ENCODE data around the gene TMIGD1. TPM values are rescaled to one million over a fixed set of nuclear protein-coding genes. Genes with fewer than 3 reads are reported as not detected.
A peak's percentile ranks its signal among the peaks of the same experiment; 100 is the strongest.

Gene TMIGD1, protein sequence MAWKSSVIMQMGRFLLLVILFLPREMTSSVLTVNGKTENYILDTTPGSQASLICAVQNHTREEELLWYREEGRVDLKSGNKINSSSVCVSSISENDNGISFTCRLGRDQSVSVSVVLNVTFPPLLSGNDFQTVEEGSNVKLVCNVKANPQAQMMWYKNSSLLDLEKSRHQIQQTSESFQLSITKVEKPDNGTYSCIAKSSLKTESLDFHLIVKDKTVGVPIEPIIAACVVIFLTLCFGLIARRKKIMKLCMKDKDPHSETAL
- not detected for total RNA-seq

- Mint-ChIP-seq H3K36me3 (ENCODE audit: low read depth) (no peaks in the 10 kb centered on the region), H3K27ac (no peak within 1 kb of the TSS), H3K9me3 (no peaks in the 10 kb centered on the region), H3K4me3 (no peak within 1 kb of the TSS), H3K4me1 (ENCODE audit: low read depth) (peaks cover 43% of the 10 kb centered on the region), H3K27me3 (ENCODE audit: low read depth) (no peaks in the 10 kb centered on the region)
- intact Hi-C loops (cut with micrococcal nuclease), result loop anchor here (2.0 to 5.0 kb wide), 3 partner anchors 39 to 489 kb away; partner anchors contain the start of gene CRLF3
- no peak for DNase-seq
- CTCF ChIA-PET, result interaction anchor here (1.2 to 9.6 kb wide), 7 partner anchors 11 to 227 kb away, joined by 3 to 182 read pairs (median 14); partner anchors contain the start of gene BLMH
Observed at GRCh38 chr17:30333503-30334360, at the start of gene TMIGD1. TMIGD1 (minus strand) TSS chr17:30334057; CDS start chr17:30332133, 1,924 bp downstream.

DNA sequence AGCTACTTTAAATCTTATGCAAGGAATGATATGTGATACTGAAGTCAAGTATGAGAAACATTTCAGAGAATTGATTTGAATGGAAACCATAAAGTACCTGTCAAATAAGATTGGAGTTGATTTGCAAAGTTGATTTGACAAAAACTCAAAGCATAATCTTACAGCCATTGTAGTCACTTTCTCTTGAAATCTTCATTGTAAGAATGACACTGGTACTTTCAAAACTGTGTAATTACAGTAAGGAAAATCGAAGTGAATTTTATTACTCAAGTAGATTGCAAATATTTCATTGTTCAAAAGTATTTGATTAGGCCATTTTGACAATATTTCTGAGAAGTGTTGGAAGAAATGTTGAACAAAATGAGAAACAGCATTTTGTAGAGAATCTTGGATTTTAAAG, 48.5 kb upstream of the TMIGD1 start:
- no peak for DNase-seq
- Mint-ChIP-seq H3K36me3 (ENCODE audit: low read depth) (peaks cover 14% of the 10 kb centered on the region), H3K27ac (no peak overlapping the region), H3K4me3 (no peak overlapping the region), H3K9me3 (no peaks in the 10 kb centered on the region), H3K27me3 (ENCODE audit: low read depth) (no peaks in the 10 kb centered on the region), H3K4me1 (ENCODE audit: low read depth) (peaks cover 47% of the 10 kb centered on the region)
- intact Hi-C loops (cut with micrococcal nuclease), result no loop called here
- CTCF ChIA-PET, result interaction anchor here (1.4 kb wide), 1 partner anchor 337 kb away, joined by 3 read pairs; no protein-coding TSS in a partner anchor

DNA sequence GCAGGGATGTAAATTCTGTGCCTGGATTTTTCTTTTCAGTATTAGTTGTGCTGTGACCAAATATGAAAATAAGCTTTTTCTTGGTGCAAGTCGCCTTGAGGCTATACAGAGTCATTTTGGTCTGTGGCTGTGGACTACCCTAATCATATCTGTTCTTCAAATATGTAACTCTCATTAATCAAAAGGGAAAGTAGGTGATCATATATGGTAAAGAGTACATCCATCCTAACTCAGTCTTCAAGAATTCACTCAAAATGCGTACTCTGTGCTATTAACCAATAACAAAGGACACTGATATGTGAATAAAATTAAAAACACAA, 47.4 kb upstream of the TMIGD1 start:
- intact Hi-C loops (cut with micrococcal nuclease), result no loop called here
- Mint-ChIP-seq H3K27me3 (ENCODE audit: low read depth) (no peaks in the 10 kb centered on the region), H3K36me3 (ENCODE audit: low read depth) (peaks cover 11% of the 10 kb centered on the region), H3K4me3 (peak overlapping the region; percentile 81), H3K27ac (no peak overlapping the region), H3K4me1 (ENCODE audit: low read depth) (peaks cover 57% of the 10 kb centered on the region), H3K9me3 (no peaks in the 10 kb centered on the region)
- CTCF ChIA-PET, result interaction anchor here (0.6 to 2.4 kb wide), 4 partner anchors 31 to 338 kb away, joined by 3 to 13 read pairs (median 4); no protein-coding TSS in a partner anchor
- DNase-seq, result no peak

- CTCF ChIA-PET, result interaction anchor here (0.6 to 2.4 kb wide), 4 partner anchors 17 to 44 kb away, joined by 3 to 13 read pairs (median 4); no protein-coding TSS in a partner anchor
- intact Hi-C loops (cut with micrococcal nuclease), result loop anchor here (1.0 kb wide), 1 partner anchor 8 kb away; no protein-coding TSS in a partner anchor
- peaks cover 60% of the 10 kb centered on the region for H3K4me1 Mint-ChIP-seq (ENCODE audit: low read depth)
- H3K4me3 Mint-ChIP-seq, result peak overlapping the region; percentile 81
- no peaks in the 10 kb centered on the region for H3K27me3 Mint-ChIP-seq (ENCODE audit: low read depth)
- H3K9me3 Mint-ChIP-seq, result no peaks in the 10 kb centered on the region
- DNase-seq, result no peak
- H3K27ac Mint-ChIP-seq, result no peak overlapping the region
- H3K36me3 Mint-ChIP-seq (ENCODE audit: low read depth), result peaks cover 8% of the 10 kb centered on the region
Observed at GRCh38 chr17:30380643-30381339, 46.9 kb upstream of the TMIGD1 start.

- H3K27me3 Mint-ChIP-seq (ENCODE audit: low read depth), result no peaks in the 10 kb centered on the region
- H3K27ac Mint-ChIP-seq, result peak overlapping the region; percentile 63
- no peaks in the 10 kb centered on the region for H3K9me3 Mint-ChIP-seq
- H3K36me3 Mint-ChIP-seq (ENCODE audit: low read depth), result peaks cover 2% of the 10 kb centered on the region
- intact Hi-C loops (cut with micrococcal nuclease), result loop anchor here (1.0 to 10.0 kb wide), 5 partner anchors 8 to 1112 kb away; partner anchors contain the start of gene NSRP1
- CTCF ChIA-PET, result interaction anchor here (1.4 to 2.4 kb wide), 2 partner anchors 43 to 89 kb away, joined by 4 to 13 read pairs; partner anchors contain the start of gene BLMH
- H3K4me3 Mint-ChIP-seq, result peak overlapping the region; percentile 81
- no peak for DNase-seq
- peaks cover 62% of the 10 kb centered on the region for H3K4me1 Mint-ChIP-seq (ENCODE audit: low read depth)
Observed at GRCh38 chr17:30379903-30380381, 46.1 kb upstream of the TMIGD1 start.

- H3K9me3 Mint-ChIP-seq, result no peaks in the 10 kb centered on the region
- intact Hi-C loops (cut with micrococcal nuclease), result loop anchor here (2.0 to 10.0 kb wide), 4 partner anchors 33 to 1113 kb away; partner anchors contain the start of gene NSRP1
- no peaks in the 10 kb centered on the region for H3K27me3 Mint-ChIP-seq (ENCODE audit: low read depth)
- peak; percentile 49 for DNase-seq
- H3K27ac Mint-ChIP-seq, result peak overlapping the region; percentile 63
- peak overlapping the region; percentile 81 for H3K4me3 Mint-ChIP-seq
- CTCF ChIA-PET, result interaction anchor here (1.1 to 2.4 kb wide), 3 partner anchors 14 to 88 kb away, joined by 3 to 13 read pairs (median 4); partner anchors contain the start of gene BLMH
- H3K36me3 Mint-ChIP-seq (ENCODE audit: low read depth), result no peaks in the 10 kb centered on the region
- peaks cover 62% of the 10 kb centered on the region for H3K4me1 Mint-ChIP-seq (ENCODE audit: low read depth)
Observed at GRCh38 chr17:30379303-30379902, 45.5 kb upstream of the TMIGD1 start.

GRCh38 chr17:30378825-30379302, 45.0 kb upstream of the TMIGD1 start, which contains the start of gene CPD:
CPD (plus strand) TSS chr17:30378927; CDS start chr17:30378981, 54 bp downstream.
- peak; percentile 98 for DNase-seq
- peaks cover 64% of the 10 kb centered on the region for H3K4me1 Mint-ChIP-seq (ENCODE audit: low read depth)

GRCh38 chr17:30378241-30378824, 44.5 kb upstream of the TMIGD1 start:
- CTCF ChIA-PET, result interaction anchor here (1.0 to 1.1 kb wide), 3 partner anchors 13 to 265 kb away, joined by 3 to 4 read pairs (median 3); no protein-coding TSS in a partner anchor
- Mint-ChIP-seq H3K4me3 (peak overlapping the region; percentile 86), H3K9me3 (no peaks in the 10 kb centered on the region), H3K27me3 (ENCODE audit: low read depth) (no peaks in the 10 kb centered on the region), H3K4me1 (ENCODE audit: low read depth) (peaks cover 63% of the 10 kb centered on the region), H3K27ac (peak overlapping the region; percentile 92), H3K36me3 (ENCODE audit: low read depth) (no peaks in the 10 kb centered on the region)
- intact Hi-C loops (cut with micrococcal nuclease), result loop anchor here (1.0 to 10.0 kb wide), 7 partner anchors 14 to 1114 kb away; partner anchors contain the start of genes GOSR1 and NSRP1
- DNase-seq, result peak; percentile 76

More at GRCh38 chr17:30378825-30379302, 45.0 kb upstream of the TMIGD1 start, which contains the start of gene CPD:
- Mint-ChIP-seq H3K27ac (peak within 1 kb of the TSS; percentile 92), H3K36me3 (ENCODE audit: low read depth) (no peaks in the 10 kb centered on the region), H3K27me3 (ENCODE audit: low read depth) (no peaks in the 10 kb centered on the region), H3K9me3 (no peaks in the 10 kb centered on the region), H3K4me3 (peak within 1 kb of the TSS; percentile 86)
- CTCF ChIA-PET, result interaction anchor here (1.1 to 1.4 kb wide), 2 partner anchors 14 to 88 kb away, joined by 3 to 4 read pairs; partner anchors contain the start of gene BLMH
- intact Hi-C loops (cut with micrococcal nuclease), result loop anchor here (1.0 to 10.0 kb wide), 7 partner anchors 15 to 1113 kb away; partner anchors contain the start of genes GOSR1 and NSRP1

GRCh38 chr17:30377574-30378240, 43.9 kb upstream of the TMIGD1 start:
- CTCF ChIA-PET, result interaction anchor here (0.6 to 1.1 kb wide), 4 partner anchors 24 to 264 kb away, joined by 3 to 4 read pairs (median 3); partner anchors contain the start of gene GOSR1
- Mint-ChIP-seq H3K27ac (peak overlapping the region; percentile 92), H3K4me3 (peak overlapping the region; percentile 86), H3K27me3 (ENCODE audit: low read depth) (no peaks in the 10 kb centered on the region), H3K9me3 (no peaks in the 10 kb centered on the region), H3K36me3 (ENCODE audit: low read depth) (no peaks in the 10 kb centered on the region), H3K4me1 (ENCODE audit: low read depth) (peaks cover 63% of the 10 kb centered on the region)
- intact Hi-C loops (cut with micrococcal nuclease), result loop anchor here (1.0 to 10.0 kb wide), 7 partner anchors 13 to 1115 kb away; partner anchors contain the start of genes GOSR1 and NSRP1
- DNase-seq, result no peak

Data from activated naive CD4-positive, alpha-beta T cell treated with anti-CD3 and anti-CD28 coated beads for 36 hours (primary cell).